H1 (cell line): ENCODE measurements around the gene HSPA1A. TPM values are rescaled to one million over a fixed set of nuclear protein-coding genes. Genes with fewer than 3 reads are reported as not detected.

Source experiments
- CBX5 ChIP-seq: fragments of 300-800, 300-1000 bp; sonication (generic); IDR thresholded peaks from 2 replicates; pipeline ENCODE4 v1.7.1; 2016; ENCODE audit warnings: antibody characterized with exemption, low read length, low read depth
- KDM1A ChIP-seq: fragments of 200-600, 300-600 bp; sonication (generic); IDR thresholded peaks from 2 replicates; pipeline ENCODE4 v1.7.1; 2016; ENCODE audit warnings: mild to moderate bottlenecking, low read length, borderline replicate concordance
- KDM5A ChIP-seq: fragments of 200-600 bp; IDR thresholded peaks from 2 replicates; pipeline ENCODE4 v1.7.1; 2012; ENCODE audit warnings: mild to moderate bottlenecking, low read length, inconsistent platforms, mixed read lengths
- PHF8 ChIP-seq: fragments of 200-600 bp; sonication (generic); conservative IDR thresholded peaks from 2 replicates; pipeline ENCODE4 v1.7.1; 2012; ENCODE audit warnings: low read depth, mild to moderate bottlenecking, inconsistent platforms, low read length, moderate library complexity
- SP1 ChIP-seq: IDR thresholded peaks from 2 replicates; pipeline ENCODE4 v1.6.1; 2011; ENCODE audit warnings: low read depth, low read length
- TAF7 ChIP-seq: optimal IDR thresholded peaks from 2 replicates; pipeline ENCODE3; 2011; ENCODE audit warnings: low read depth, mild to moderate bottlenecking, inconsistent platforms, low read length, moderate library complexity, borderline replicate concordance
- polyA plus RNA-seq, 7 experiments: library from polyadenylated mRNA; depleted of rRNA in 3 of 7; stranded (reverse) in 5 of 7; unstranded in 2 of 7; fragments of >200 nt in 5 of 7; fragments of 200-250 nt in 2 of 7; gene quantifications; 1 replicate in 5 of 7; 2 replicates in 1 of 7; 4 replicates in 1 of 7; pipeline versions ENCODE4 v1.2.1 to v1.2.3, GENCODE V29; 2011 to 2013; ENCODE audit warnings: missing spikeins in 2 of 7, mixed read lengths in 2 of 7
- total RNA-seq: library from RNA; stranded (reverse); fragmentation: NEBNext Ultra II Directional; extraction: Animal tissue kit (Norgen Biotek cat#: 25700); gene quantifications from 2 replicates; pipeline ENCODE4 v1.2.1, GENCODE V29; 2021
- TF ChIP-seq, protein P1 (sequence below): IDR thresholded peaks from 2 replicates; pipeline ENCODE4 v1.6.1; 2012; ENCODE audit warnings: inconsistent platforms

HSPA1A gene
- total and polyA plus RNA-seq, 2 of the 8 experiments (the other 6 are each of a cell fraction or from before 2014, with no cell fraction given) = 40.7 to 54.0 TPM

DNA sequence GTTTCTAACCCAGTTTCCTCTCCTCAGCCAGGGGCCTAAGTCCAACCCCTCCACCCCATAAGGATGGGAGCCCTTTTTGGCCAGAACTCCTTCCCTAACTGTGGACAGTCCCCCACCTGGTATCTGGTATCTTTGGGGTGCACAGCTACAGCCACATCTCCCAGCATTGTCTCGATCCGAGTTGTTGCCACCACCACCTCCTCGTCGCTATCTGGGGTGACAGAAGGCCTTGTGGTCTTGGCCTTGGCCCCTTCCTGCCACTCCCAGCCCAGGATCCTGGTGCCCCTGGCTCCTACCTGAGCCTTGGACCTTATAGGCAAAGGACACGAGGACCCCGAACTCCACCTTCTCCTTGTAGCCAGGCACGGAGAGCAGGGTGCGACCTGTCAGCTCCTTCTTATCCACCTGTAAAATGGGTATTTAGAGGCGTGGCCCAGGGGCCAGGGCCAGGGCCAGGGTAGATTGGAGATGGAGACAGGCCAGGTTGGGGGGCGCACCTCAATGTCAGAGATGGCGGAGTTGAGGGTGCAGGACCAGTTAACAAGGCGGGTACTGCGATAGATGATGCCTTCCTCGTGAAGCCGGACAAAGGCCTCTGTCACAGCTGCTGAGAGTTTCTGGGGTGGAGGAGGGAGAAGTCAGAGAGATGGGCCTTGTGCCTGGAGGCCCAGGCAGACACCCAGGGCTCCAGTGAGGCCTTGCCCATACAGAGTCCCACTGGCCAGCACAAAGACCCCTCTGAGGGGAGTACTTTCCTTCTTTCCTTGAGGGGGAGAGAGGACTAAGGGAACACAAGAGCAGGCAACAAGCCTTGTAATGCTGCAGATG lies 31.0 kb upstream of the HSPA1A start (continued):
- no peak for TF ChIP-seq SP1
- TF ChIP-seq, protein P1, sequence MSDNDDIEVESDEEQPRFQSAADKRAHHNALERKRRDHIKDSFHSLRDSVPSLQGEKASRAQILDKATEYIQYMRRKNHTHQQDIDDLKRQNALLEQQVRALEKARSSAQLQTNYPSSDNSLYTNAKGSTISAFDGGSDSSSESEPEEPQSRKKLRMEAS = no peak
- no peak for TF ChIP-seq CBX5
- no peak for TF ChIP-seq KDM5A
- TF ChIP-seq PHF8 = no peak
- TF ChIP-seq KDM1A = no peak
- TF ChIP-seq TAF7 = no peak
